Cardiac muscle cell (in vitro differentiated cells and primary cell): ENCODE data around the gene WDFY4. TPM values are rescaled to one million over a fixed set of nuclear protein-coding genes. Genes with fewer than 3 reads are reported as not detected.

Experiments
- DNase-seq, 2 donors: peaks; one replicate each; pipeline versions ENCODE4 v3.0.0 to v3.0.0-alpha.2; 2010 to 2017; ENCODE audit warnings: low read depth in 1 of 2, low spot score in 1 of 2
- H3K27ac ChIP-seq: fragments of 200-600 bp; sonication (generic); 2 replicates; pipeline ENCODE4 v1.5.1; 2016
- H3K27me3 ChIP-seq: fragments of 200-600 bp; sonication (generic); 2 replicates; pipeline ENCODE4 v1.6.0; 2016; ENCODE audit warnings: control low read depth
- H3K36me3 ChIP-seq: fragments of 200-600 bp; sonication (generic); 2 replicates; pipeline ENCODE4 v1.5.1; 2016; ENCODE audit warnings: control low read depth
- H3K4me1 ChIP-seq: fragments of 200-600 bp; sonication (generic); 2 replicates; pipeline ENCODE4 v1.8.1; 2017; ENCODE audit warnings: low read depth, mild to moderate bottlenecking, mixed run types
- H3K4me3 ChIP-seq: fragments of 200-600 bp; sonication (generic); 2 replicates; pipeline ENCODE4 v1.5.1; 2016; ENCODE audit warnings: mild to moderate bottlenecking
- H3K9me3 ChIP-seq: fragments of 200-600 bp; sonication (generic); 2 replicates; pipeline ENCODE4 v1.5.1; 2017; ENCODE audit warnings: low read depth, mild to moderate bottlenecking, control low read depth
- polyA plus RNA-seq: library from polyadenylated mRNA; unstranded; fragments of >200 nt; fragmentation: Nextera tagmentation; extraction: Ambion mirVana; gene quantifications from 2 replicates; pipeline ENCODE4 v1.2.1, GENCODE V29; 2016
- total RNA-seq: library from RNA; depleted of rRNA; stranded (reverse); fragments of >200 nt; gene quantifications from 2 replicates; pipeline ENCODE4 v1.2.3, GENCODE V29; 2016
- TF ChIP-seq, protein P1 (sequence below): IDR thresholded peaks from 2 replicates; pipeline ENCODE4 v1.5.1; 2012; ENCODE audit warnings: low read depth, mild to moderate bottlenecking, low read length

WDFY4 gene
- total and polyA plus RNA-seq, 2 experiments from 2014 or later = not detected

DNA sequence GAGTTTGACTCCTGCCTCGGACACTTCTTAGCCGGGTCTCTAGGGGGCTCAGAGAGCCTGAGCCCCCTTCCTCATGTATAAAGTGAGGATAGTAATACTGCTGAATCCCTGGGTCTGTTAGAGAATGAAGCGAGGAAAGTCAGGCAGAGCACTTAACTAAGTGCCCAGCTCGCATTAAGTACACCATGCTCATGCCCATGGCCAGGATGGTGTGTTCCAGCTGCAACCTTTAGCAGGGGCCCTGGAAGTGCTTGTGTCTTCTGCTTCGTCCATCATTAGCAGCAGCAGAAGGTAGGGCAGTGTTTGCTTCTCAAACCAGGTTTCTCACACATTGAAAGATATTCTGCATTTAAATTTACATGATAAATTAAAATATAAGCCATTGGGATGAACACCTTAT, 27.3 kb upstream of the WDFY4 start:
- Histone ChIP-seq H3K27me3 (peaks cover 44% of the 10 kb centered on the region), H3K4me3 (no peak overlapping the region), H3K36me3 (no peaks in the 10 kb centered on the region), H3K27ac (no peak overlapping the region), H3K4me1 (no peaks in the 10 kb centered on the region), H3K9me3 (no peaks in the 10 kb centered on the region)
- TF ChIP-seq, protein P1, sequence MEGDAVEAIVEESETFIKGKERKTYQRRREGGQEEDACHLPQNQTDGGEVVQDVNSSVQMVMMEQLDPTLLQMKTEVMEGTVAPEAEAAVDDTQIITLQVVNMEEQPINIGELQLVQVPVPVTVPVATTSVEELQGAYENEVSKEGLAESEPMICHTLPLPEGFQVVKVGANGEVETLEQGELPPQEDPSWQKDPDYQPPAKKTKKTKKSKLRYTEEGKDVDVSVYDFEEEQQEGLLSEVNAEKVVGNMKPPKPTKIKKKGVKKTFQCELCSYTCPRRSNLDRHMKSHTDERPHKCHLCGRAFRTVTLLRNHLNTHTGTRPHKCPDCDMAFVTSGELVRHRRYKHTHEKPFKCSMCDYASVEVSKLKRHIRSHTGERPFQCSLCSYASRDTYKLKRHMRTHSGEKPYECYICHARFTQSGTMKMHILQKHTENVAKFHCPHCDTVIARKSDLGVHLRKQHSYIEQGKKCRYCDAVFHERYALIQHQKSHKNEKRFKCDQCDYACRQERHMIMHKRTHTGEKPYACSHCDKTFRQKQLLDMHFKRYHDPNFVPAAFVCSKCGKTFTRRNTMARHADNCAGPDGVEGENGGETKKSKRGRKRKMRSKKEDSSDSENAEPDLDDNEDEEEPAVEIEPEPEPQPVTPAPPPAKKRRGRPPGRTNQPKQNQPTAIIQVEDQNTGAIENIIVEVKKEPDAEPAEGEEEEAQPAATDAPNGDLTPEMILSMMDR = no peak
- no peak for DNase-seq

DNA sequence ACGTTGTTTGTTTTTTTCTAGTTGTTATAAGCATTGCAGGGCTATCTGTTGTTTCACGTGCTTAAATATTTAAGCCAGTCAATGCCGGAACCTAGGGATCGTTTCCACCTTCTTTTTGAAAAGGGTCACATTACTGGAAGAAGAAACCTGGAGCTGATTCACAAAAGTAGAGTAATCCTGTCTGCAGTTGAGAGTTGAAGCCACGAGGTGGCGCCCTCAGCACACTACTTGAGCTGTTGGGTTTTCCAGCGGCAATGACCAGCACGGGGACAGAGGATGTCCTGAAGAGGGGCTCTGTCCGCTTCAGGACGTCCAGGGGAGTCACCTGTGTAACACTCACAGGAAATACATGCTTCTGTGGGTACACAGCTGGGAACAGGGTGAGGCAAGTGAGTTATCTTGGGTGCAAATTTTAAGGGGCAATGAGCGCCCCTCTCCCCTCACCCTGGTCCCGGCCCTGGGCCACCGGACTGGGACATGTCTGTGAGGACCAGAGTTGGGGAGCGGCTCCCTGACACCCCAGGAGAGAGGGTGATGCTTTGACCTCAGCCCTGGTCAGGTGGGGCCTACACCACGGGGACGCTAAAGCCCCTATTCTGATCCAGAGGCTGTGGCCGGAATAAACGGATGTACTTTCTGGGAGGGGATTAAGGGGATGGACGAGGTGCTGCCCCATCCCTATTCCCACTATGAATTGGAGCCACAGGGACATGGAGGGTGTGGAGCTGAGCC, 26.3 kb upstream of the WDFY4 start:
- Histone ChIP-seq H3K4me1 (no peaks in the 10 kb centered on the region), H3K4me3 (no peak overlapping the region), H3K27ac (no peak overlapping the region), H3K27me3 (peaks cover 34% of the 10 kb centered on the region), H3K9me3 (no peaks in the 10 kb centered on the region), H3K36me3 (no peaks in the 10 kb centered on the region)
- TF ChIP-seq, protein P1 = peak; percentile 85
- DNase-seq = peak; percentile 73 to 82

DNA sequence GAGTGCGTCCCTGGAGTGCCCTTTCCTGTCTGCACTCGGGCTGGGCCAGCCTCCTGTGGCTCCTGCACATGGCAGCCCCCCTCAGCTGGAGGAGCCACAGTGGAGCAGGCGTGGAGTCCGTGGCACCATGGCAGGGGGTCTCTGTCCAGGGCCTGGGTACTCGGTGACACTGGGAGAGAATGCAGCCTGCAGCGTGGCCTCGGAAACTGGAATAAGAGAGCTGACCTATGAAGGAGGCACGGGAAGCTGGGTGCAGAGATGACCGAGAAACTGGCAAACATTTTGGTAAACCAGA, 25.8 kb upstream of the WDFY4 start:
- Histone ChIP-seq H3K9me3 (no peaks in the 10 kb centered on the region), H3K36me3 (no peaks in the 10 kb centered on the region), H3K27ac (no peak overlapping the region), H3K27me3 (peaks cover 29% of the 10 kb centered on the region), H3K4me1 (no peaks in the 10 kb centered on the region), H3K4me3 (no peak overlapping the region)
- no peak for DNase-seq
- TF ChIP-seq, protein P1 = no peak

- Histone ChIP-seq H3K9me3 (no peaks in the 10 kb centered on the region), H3K27ac (no peak overlapping the region), H3K4me1 (no peaks in the 10 kb centered on the region), H3K27me3 (peaks cover 23% of the 10 kb centered on the region), H3K4me3 (no peak overlapping the region), H3K36me3 (no peaks in the 10 kb centered on the region)
- DNase-seq = peak in 1 of 2 donors; percentile 16
- TF ChIP-seq, protein P1 = peak; percentile 37
Observed at GRCh38 chr10:48659790-48660189, 24.9 kb upstream of the WDFY4 start.

DNA sequence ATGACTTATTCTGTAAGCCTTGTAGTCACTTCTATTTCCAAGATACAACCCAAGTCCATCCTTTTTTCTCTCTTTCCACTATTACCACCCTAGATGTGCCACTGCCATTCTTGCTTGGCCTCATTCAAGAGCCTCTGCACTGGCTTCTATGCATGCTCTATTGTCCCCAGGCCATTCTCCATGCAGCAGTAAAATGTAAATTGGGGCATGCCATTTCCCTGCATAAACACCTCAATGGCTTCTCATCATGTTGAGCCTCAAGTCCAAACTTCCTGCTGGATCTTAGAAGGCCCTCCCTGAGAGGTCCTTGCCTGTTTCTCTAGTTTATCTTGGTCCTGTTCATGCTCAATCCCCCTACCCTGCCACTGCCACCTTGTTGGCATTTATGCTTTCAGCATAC, 23.2 kb upstream of the WDFY4 start:
- no peak for DNase-seq
- H3K9me3 ChIP-seq = no peaks in the 10 kb centered on the region
- H3K4me1 ChIP-seq = no peaks in the 10 kb centered on the region
- H3K36me3 ChIP-seq = no peaks in the 10 kb centered on the region
- no peak overlapping the region for H3K27ac ChIP-seq
- peaks cover 15% of the 10 kb centered on the region for H3K27me3 ChIP-seq
- H3K4me3 ChIP-seq = no peak overlapping the region
- TF ChIP-seq, protein P1 = no peak
